Stimulated activated naive B cell treated with anti-CD40 and anti-IgM and Interleukin-4, amounts not matched to agents 10 μg/mL and 1 μg/mL and 100 μg/mL, for 72 hours (primary cell): ENCODE data around the gene CHAF1A.

Experiments used
- ATAC-seq, 2 donors: fragments of 150-1000 bp; cut with Tn5 transposase; replicated peaks; 2 replicates each; pipeline ENCODE4 v1.10.0; 2021; ENCODE audit warnings: moderate library complexity in 1 of 2
- DNase-seq: peaks from one replicate; pipeline ENCODE4 v3.0.0; 2021
- H3K27ac Mint-ChIP-seq: one replicate; pipeline ENCODE4 v1.8.0; 2022; ENCODE audit warnings: mild to moderate bottlenecking, mixed read lengths
- H3K27me3 Mint-ChIP-seq, 2 donors: one replicate each; pipeline ENCODE4 v1.8.0; 2022; ENCODE audit warnings: mixed read lengths in 2 of 2
- H3K36me3 Mint-ChIP-seq, 2 donors: one replicate each; pipeline ENCODE4 v1.8.0; 2022; ENCODE audit warnings: mixed read lengths in 2 of 2, mild to moderate bottlenecking in 1 of 2
- H3K4me1 Mint-ChIP-seq, 2 donors: one replicate each; pipeline ENCODE4 v1.8.0; 2022; ENCODE audit warnings: mixed read lengths in 2 of 2, mild to moderate bottlenecking in 1 of 2
- H3K4me3 Mint-ChIP-seq, 2 donors: one replicate each; pipeline ENCODE4 v1.8.0; 2022; ENCODE audit warnings: mild to moderate bottlenecking in 2 of 2, mixed read lengths in 2 of 2, moderate library complexity in 1 of 2
- H3K9me3 Mint-ChIP-seq, 2 donors: one replicate each; pipeline ENCODE4 v1.8.0; 2022; ENCODE audit warnings: mixed read lengths in 2 of 2, mild to moderate bottlenecking in 1 of 2

The CHAF1A gene

DNA sequence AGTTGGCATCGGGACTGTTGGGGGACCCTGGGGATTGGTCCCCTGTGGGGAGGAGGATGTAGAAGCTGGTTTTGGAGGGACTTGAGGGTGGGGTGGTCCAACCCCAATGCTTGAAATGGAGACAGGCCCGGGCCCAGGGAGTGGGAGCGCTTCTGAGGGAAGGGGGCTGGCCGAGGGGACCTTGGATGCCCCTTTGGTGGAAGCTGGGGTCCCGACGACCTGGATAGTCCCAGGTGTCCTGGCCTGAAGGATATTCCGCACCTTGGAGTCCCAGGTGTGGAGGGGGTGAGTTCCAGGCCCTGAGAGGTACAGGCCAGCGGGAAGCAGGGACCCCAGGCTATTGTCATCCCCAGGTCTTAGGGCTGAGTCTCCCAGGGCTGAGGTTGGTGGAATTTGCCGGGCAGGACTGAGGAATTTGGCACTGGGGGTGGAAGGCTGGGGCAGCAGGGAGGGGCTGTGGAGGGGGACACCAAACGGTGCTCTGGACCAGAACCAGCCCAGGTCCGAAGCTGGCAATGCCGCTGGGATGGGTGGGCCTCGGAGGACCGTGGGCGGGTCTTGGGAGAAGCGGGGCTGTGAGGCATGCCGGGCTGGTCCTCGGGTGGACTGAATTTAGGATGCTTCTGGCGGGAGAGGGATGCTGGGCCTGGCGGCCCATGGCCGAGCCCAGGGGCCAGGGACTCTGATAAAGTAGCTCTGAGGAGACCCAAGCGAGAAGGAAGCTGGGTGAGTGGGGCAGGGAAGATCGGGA, 71.5 kb downstream of the CHAF1A start:
- Mint-ChIP-seq H3K27ac (peak overlapping the region; percentile 91), H3K9me3 (no peaks in the 10 kb centered on the region), H3K36me3 (peaks cover 5 to 19% of the 10 kb centered on the region in 2 donors), H3K4me1 (peaks cover 19 to 22% of the 10 kb centered on the region in 2 donors), H3K27me3 (no peaks in the 10 kb centered on the region), H3K4me3 (peak overlapping the region in 1 of 2 donors; percentile 89)
- ATAC-seq (no peak), DNase-seq (no peak)

DNA sequence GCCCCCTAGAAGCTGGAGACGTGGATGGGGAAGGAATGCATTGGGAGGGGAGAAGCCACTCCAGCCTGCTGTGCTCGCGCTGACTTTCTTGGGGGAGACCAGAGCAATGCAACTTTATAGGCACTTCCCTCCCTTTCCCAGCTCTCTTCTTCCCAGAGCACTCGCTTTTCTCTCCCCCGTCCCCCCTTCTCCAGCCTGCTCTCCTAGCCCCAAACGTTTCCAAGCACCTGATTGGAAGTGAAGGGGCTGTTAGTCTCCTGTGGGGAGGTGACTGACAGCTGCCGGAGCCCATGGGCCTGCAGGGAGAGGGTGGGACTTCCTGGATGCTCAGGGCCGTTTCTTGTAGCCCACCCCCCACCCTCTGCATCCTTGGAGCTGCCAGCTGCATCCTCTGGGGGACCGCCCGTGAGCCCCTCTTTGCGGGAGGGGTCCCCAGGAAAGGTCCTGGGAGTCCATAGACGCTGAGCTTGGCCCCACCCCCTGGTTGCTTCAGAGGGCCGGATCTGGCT, 72.1 kb downstream of the CHAF1A start:
- H3K27me3 Mint-ChIP-seq = no peaks in the 10 kb centered on the region
- peaks cover 19 to 22% of the 10 kb centered on the region in 2 donors for H3K4me1 Mint-ChIP-seq
- H3K9me3 Mint-ChIP-seq = no peaks in the 10 kb centered on the region
- H3K36me3 Mint-ChIP-seq = peaks cover 5 to 19% of the 10 kb centered on the region in 2 donors
- H3K27ac Mint-ChIP-seq = peak overlapping the region; percentile 91
- DNase-seq (no peak), ATAC-seq (no peak)
- H3K4me3 Mint-ChIP-seq = peak overlapping the region in 1 of 2 donors; percentile 89

DNA sequence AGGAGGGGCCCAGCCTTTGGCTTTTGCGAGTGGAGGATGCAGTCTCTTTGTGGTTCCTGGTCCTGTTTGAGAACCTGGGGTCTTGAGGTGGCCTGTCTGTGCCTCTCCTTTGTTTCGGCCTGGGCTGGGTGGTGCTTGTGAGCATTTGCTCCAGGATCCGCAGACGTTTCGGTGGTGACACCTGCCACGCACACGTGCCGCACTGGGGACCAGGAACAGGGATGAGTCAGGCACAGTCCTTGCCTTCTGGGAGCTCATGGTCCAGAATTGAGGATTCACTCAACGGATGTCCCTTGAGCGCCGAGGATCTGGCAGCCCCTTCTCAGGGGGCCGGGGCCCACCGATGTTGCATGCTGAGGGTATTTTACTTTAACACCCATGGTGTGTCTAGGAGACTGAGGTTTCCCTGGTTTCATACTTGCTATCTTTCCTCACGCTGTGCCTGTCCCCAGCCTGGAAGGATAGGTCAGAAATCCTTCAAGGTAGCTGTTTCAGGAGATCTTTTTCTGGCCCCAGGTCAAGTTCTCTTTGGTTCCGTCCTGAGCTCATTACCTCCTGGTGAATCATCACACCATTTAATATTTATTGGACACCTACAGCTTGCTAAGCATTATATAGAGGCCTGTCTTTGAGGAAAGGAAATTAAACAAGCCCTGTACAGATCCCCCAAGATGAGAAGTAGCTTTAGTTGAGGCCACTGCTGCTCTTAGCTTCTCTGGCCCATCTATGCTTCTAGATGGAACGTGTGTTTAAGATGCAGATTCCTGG, 74.8 kb downstream of the CHAF1A start:
- DNase-seq (no peak), ATAC-seq (no peak)
- Mint-ChIP-seq H3K9me3 (no peaks in the 10 kb centered on the region), H3K36me3 (peaks cover 7 to 19% of the 10 kb centered on the region in 2 donors), H3K27me3 (no peaks in the 10 kb centered on the region), H3K4me3 (no peak overlapping the region), H3K27ac (no peak overlapping the region), H3K4me1 (peaks cover 19 to 22% of the 10 kb centered on the region in 2 donors)

DNA sequence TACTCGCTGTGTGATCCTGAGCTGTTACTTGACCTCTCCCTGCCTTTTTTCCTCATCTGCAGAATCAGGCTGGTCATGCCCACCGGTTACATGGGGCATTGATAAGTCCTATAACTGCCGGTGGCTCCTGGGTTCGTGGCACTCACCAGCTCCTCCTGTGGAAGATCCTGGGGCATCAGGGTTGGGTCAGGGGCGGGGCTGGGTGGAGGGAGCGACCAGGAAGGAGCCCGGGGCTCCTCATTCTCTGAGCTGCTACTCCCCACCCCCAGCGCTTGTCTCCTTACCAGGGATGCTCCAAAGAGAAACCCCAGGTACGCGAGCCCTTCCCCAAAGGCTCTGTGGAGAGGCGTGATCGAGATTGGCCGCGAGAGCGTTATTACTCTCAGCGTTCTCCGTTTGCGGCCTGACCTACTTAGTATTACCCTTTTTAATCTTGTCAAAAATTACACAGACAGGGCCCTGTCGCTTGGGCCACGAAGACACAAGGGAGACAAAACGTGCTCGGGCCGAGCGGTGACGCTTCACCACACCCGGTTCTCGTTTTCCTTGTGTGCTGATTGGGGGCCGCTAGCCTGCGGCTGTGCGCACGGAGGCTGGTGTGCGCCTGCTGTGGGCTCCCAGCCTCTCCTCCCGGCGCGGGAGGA, 80.4 kb downstream of the CHAF1A start:
- DNase-seq (no peak), ATAC-seq (no peak)
- H3K4me1 Mint-ChIP-seq = no peaks in the 10 kb centered on the region
- no peak overlapping the region for H3K4me3 Mint-ChIP-seq
- H3K27ac Mint-ChIP-seq = no peak overlapping the region
- no peaks in the 10 kb centered on the region for H3K27me3 Mint-ChIP-seq
- no peaks in the 10 kb centered on the region for H3K9me3 Mint-ChIP-seq
- peaks cover 24 to 30% of the 10 kb centered on the region in 2 donors for H3K36me3 Mint-ChIP-seq

DNA sequence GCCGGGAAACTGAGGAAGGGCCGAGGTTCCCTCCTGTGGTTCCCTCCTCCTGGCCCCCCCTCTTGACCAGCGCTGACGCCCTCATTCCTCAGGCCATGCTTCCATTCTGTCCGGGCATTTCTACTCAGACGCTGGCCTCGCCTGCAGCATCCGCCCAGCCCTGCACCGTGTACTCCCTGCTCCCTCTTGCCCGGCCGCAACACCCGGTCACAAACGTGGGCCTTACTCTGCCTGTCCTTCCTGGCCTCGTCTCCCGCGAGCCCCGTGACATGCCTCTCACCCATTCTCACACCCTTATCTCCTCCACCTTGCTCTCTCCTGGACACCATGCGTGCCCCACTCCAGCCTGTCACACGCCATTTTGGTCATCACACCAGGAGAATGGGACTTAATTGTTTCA, 80.9 kb downstream of the CHAF1A start:
- Mint-ChIP-seq H3K27ac (no peak overlapping the region), H3K4me3 (no peak overlapping the region), H3K27me3 (no peaks in the 10 kb centered on the region), H3K4me1 (no peaks in the 10 kb centered on the region), H3K36me3 (peaks cover 24 to 25% of the 10 kb centered on the region in 2 donors), H3K9me3 (no peaks in the 10 kb centered on the region)
- no peak for ATAC-seq
- DNase-seq = no peak

DNA sequence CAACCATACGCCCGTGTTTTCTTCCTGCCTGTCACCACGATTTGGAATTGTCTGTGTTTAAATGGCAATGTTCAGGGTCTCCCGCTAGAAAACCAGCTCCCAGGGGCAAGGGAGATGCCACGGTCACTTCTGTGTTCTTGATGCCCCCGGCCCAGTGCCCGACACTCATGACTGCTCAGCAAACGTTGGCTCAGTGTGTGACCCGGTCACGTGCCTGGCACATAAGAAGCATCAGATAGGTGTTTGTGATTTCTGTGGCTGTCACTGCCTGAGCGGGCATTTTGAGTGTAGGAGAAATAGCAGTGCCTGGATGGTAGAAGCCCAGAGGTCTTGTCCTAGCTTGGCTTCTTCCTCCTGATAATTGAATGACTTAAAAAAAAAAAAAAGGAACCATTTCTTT, 85.1 kb downstream of the CHAF1A start:
- Mint-ChIP-seq H3K9me3 (no peaks in the 10 kb centered on the region), H3K4me3 (no peak overlapping the region), H3K27me3 (no peaks in the 10 kb centered on the region), H3K4me1 (no peaks in the 10 kb centered on the region), H3K36me3 (peaks cover 35 to 37% of the 10 kb centered on the region in 2 donors), H3K27ac (peak overlapping the region; percentile 82)
- ATAC-seq = no peak
- no peak for DNase-seq

DNA sequence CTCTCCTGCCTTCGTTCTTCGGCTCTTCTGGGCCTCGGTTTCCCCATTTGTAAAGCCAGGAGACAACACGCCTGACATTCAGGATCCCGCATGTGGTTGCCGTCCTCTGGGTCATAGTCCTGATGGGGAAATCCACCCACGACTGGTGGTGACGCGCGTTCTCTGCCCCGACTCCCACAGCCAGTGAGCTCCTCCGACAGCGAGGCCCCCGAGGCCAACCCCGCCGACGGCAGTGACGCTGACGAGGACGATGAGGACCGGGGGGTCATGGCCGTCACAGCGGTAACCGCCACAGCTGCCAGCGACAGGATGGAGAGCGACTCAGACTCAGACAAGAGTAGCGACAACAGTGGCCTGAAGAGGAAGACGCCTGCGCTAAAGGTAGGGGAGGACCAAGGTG, 86.1 kb downstream of the CHAF1A start:
- DNase-seq (no peak), ATAC-seq (no peak)
- Mint-ChIP-seq H3K4me1 (no peaks in the 10 kb centered on the region), H3K9me3 (no peaks in the 10 kb centered on the region), H3K4me3 (no peak overlapping the region), H3K27ac (no peak overlapping the region), H3K27me3 (no peaks in the 10 kb centered on the region), H3K36me3 (peaks cover 33 to 34% of the 10 kb centered on the region in 2 donors)

DNA sequence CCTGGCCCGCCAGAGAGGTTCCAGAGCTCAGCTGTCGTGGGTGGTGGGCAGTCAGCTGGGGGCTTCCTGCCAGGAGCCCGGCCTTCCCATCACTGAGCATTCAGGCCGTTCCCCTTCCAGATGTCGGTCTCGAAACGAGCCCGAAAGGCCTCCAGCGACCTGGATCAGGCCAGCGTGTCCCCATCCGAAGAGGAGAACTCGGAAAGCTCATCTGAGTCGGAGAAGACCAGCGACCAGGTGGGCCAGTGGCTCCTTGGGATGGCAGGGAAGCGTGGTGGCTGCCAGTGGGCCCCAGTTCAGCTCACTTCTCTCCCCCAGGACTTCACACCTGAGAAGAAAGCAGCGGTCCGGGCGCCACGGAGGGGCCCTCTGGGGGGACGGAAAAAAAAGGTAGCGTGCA, 89.0 kb downstream of the CHAF1A start:
- H3K27ac Mint-ChIP-seq = no peak overlapping the region
- no peak for DNase-seq
- ATAC-seq = no peak
- H3K9me3 Mint-ChIP-seq = no peaks in the 10 kb centered on the region
- no peaks in the 10 kb centered on the region for H3K4me1 Mint-ChIP-seq
- no peaks in the 10 kb centered on the region for H3K27me3 Mint-ChIP-seq
- H3K4me3 Mint-ChIP-seq = no peak overlapping the region
- peaks cover 29 to 37% of the 10 kb centered on the region in 2 donors for H3K36me3 Mint-ChIP-seq

DNA sequence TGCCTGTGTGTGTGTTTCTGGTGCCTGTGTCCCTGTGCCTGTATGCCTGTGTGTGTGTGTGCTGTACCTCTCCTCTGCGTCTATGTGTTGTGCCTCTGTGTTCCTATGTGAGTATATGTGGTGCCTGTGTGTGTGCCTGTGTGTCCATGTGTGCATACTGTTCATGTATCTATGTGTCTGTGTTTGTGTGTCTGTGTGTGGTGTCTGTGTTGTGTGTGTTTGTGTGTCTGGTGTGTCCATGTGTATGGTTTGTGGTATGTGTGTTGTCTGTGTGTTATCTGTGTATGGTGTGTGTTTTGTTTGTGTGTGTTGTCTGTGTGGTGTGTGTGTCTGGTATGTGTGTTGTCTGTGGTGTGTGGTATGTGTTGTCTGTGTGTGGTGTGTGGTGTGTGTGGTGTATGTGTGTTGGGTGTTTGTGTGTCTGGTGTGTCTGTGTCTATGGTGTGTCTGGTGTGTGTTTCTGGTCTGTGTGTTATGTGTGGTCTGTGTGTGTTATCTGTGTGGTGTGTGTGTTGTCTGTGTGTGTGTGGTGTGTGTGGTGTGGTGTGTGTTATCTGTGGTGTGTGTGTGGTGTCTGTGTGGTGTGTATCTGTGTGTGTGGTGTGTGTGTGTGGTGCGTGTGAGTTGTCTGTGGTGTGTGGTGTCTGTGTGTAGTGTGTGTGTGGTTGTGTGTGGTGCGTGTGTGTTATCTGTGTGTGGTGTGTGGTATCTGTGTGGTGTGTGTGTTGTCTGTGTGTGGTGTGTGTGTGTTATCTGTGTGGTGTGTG, 90.1 kb downstream of the CHAF1A start:
- no peak for ATAC-seq
- no peaks in the 10 kb centered on the region for H3K27me3 Mint-ChIP-seq
- DNase-seq = no peak
- H3K4me3 Mint-ChIP-seq = no peak overlapping the region
- no peaks in the 10 kb centered on the region for H3K4me1 Mint-ChIP-seq
- no peak overlapping the region for H3K27ac Mint-ChIP-seq
- no peaks in the 10 kb centered on the region for H3K9me3 Mint-ChIP-seq
- peaks cover 23 to 29% of the 10 kb centered on the region in 2 donors for H3K36me3 Mint-ChIP-seq
